Calu3 (cell line): Measurements from ENCODE around the gene ZNF536. TPM values are rescaled to one million over a fixed set of nuclear protein-coding genes. Genes with fewer than 3 reads are reported as not detected.

ENCODE experiments used
- BruUV-seq: library from RNA; stranded (reverse); fragments of 400-500 nt; replicated peaks from 2 replicates; lab custom pipeline; 2021; lab: Mats Ljungman, UMichigan
- CTCF ChIA-PET: fragments of 300-600 bp; sonication (Branson Sonifier 250); formaldehyde crosslinking; loops from one replicate; lab custom pipeline; 2022; ENCODE audit warnings: antibody characterized with exemption; lab: Charles Lee
- DNase-seq: peaks from one replicate; pipeline ENCODE4 v3.0.0; 2022
- H3K27ac Mint-ChIP-seq: one replicate; pipeline ENCODE4 v1.8.0; 2022; ENCODE audit warnings: mixed read lengths; ENCODE audit not compliant: unreplicated experiment
- H3K27me3 Mint-ChIP-seq: one replicate; pipeline ENCODE4 v1.8.0; 2022; ENCODE audit warnings: mixed read lengths; ENCODE audit not compliant: unreplicated experiment
- H3K36me3 Mint-ChIP-seq: one replicate; pipeline ENCODE4 v1.8.0; 2022; ENCODE audit warnings: mild to moderate bottlenecking, moderate library complexity, mixed read lengths; ENCODE audit not compliant: insufficient read depth, unreplicated experiment
- H3K4me1 Mint-ChIP-seq: one replicate; pipeline ENCODE4 v1.8.0; 2022; ENCODE audit warnings: mild to moderate bottlenecking, low read depth, mixed read lengths; ENCODE audit not compliant: unreplicated experiment
- H3K4me3 Mint-ChIP-seq: one replicate; pipeline ENCODE4 v1.8.0; 2022; ENCODE audit warnings: mild to moderate bottlenecking, low read depth, moderate library complexity, mixed read lengths; ENCODE audit not compliant: unreplicated experiment
- H3K9me3 Mint-ChIP-seq: one replicate; pipeline ENCODE4 v1.8.0; 2022; ENCODE audit warnings: low read depth, mixed read lengths; ENCODE audit not compliant: unreplicated experiment
- intact Hi-C: fragments of 100-400 bp; cut with micrococcal nuclease; formaldehyde crosslinking; loops from one replicate; pipeline ENCODE4 v1.10.0; 2022; ENCODE audit not compliant: unreplicated experiment
- total RNA-seq: library from RNA; stranded (reverse); gene quantifications from 2 replicates; pipeline ENCODE4 v1.2.3, GENCODE V29; 2022
- TF ChIP-seq, protein P1 (sequence below): fragments of 200-600 bp; IDR thresholded peaks from one replicate; pipeline ENCODE4 v1.8.0; 2022; ENCODE audit warnings: antibody characterized with exemption; ENCODE audit not compliant: unreplicated experiment

The ZNF536 gene
- total RNA-seq, 1 experiment from 2014 or later: not detected

DNA sequence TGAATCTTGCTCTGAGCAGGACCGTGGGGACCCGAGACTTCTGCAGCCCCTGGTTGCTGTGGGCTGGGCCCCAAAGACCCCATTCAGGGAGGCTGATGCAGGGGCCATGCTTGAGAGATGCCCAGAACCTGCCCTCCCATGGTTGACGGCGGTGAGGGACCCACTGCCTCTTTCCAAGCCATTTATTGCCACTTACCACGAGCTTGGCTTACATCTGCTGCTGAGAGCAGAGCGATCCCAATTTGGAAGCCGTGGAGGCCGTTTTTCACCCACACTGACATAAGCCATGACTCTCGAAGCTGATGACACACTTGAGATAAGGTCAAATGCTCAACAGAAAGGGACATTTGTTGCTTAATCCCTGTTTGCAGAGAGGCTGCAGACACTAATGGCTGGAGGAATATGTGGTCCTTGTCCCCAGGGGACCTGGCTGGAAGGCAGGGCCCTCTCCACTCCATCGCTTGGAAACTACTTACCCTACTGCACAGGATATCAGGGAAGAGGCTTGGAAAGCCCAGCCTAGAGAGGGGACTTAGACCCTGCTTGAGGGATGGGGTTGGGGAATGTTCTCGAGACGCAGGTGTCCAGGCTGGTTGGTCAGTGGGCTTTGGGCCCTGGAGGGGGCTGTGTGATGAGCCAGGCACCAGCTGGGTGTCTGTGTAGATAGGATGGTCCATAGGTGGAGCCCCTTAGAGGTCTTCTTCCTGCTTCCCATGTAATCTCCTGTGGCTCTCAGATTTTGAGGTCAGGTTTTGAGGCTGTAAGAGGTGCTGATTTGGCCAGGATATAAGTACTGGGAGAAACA lies 15.3 kb downstream of the ZNF536 start:
- Mint-ChIP-seq H3K9me3 (peaks cover 4% of the 10 kb centered on the region), H3K27ac (no peak overlapping the region), H3K36me3 (no peaks in the 10 kb centered on the region), H3K4me3 (no peak overlapping the region), H3K27me3 (no peaks in the 10 kb centered on the region), H3K4me1 (no peaks in the 10 kb centered on the region)
- intact Hi-C loops: no loop called here
- no peak for DNase-seq
- CTCF ChIA-PET: no interaction called here
- BruUV-seq: no TSS peak
- TF ChIP-seq, protein P1, sequence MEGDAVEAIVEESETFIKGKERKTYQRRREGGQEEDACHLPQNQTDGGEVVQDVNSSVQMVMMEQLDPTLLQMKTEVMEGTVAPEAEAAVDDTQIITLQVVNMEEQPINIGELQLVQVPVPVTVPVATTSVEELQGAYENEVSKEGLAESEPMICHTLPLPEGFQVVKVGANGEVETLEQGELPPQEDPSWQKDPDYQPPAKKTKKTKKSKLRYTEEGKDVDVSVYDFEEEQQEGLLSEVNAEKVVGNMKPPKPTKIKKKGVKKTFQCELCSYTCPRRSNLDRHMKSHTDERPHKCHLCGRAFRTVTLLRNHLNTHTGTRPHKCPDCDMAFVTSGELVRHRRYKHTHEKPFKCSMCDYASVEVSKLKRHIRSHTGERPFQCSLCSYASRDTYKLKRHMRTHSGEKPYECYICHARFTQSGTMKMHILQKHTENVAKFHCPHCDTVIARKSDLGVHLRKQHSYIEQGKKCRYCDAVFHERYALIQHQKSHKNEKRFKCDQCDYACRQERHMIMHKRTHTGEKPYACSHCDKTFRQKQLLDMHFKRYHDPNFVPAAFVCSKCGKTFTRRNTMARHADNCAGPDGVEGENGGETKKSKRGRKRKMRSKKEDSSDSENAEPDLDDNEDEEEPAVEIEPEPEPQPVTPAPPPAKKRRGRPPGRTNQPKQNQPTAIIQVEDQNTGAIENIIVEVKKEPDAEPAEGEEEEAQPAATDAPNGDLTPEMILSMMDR: no peak

DNA sequence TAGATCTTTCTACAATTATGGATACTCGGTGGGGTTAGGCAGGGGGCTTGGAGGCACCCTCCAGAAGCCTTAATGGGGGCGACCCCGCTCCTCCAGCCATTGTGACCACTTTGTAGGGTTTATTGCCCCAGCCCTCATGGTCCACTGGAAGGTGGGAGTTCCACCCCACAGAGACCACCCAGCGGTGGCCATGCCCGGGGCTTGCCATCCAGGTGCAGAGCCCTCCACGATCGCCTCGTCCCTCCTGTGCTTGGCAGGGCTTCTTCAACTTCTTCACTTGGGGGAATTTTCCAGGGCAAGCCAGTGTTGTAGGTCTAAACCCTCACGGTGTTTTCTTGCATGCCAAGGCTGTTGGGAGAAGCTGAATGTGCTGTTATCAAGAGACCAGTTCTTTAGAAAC lies 16.1 kb downstream of the ZNF536 start:
- Mint-ChIP-seq H3K36me3 (no peaks in the 10 kb centered on the region), H3K9me3 (peaks cover 4% of the 10 kb centered on the region), H3K27me3 (no peaks in the 10 kb centered on the region), H3K4me3 (no peak overlapping the region), H3K4me1 (no peaks in the 10 kb centered on the region), H3K27ac (no peak overlapping the region)
- no peak for DNase-seq
- intact Hi-C loops: no loop called here
- TF ChIP-seq, protein P1: no peak
- no TSS peak for BruUV-seq
- CTCF ChIA-PET: no interaction called here

DNA sequence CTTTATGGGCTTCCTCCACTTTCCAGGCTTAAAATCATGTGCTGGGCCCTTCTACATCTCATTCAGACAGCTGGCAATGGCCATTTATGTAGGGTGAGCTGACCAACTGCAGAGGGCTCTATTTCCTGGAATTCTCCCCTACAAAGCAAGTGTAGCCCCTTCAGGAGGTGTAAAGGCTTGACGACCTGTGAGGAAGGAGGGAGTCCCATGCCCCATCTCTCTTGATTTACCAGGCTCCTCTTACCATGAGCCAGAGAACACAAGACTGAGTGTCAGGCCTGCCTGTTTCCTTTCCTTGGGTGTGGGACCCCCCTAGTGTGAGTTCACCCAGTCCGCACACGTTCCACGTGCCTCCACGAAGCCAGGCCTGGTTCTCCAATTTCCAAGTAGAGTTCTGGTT lies 16.6 kb downstream of the ZNF536 start:
- BruUV-seq: no TSS peak
- peaks cover 8% of the 10 kb centered on the region for H3K9me3 Mint-ChIP-seq
- CTCF ChIA-PET: interaction anchor here (0.6 kb wide), 1 partner anchor 51 kb away, joined by 5 read pairs; no protein-coding TSS in a partner anchor
- H3K4me1 Mint-ChIP-seq: no peaks in the 10 kb centered on the region
- no peak for DNase-seq
- H3K4me3 Mint-ChIP-seq: no peak overlapping the region
- no peaks in the 10 kb centered on the region for H3K36me3 Mint-ChIP-seq
- intact Hi-C loops: no loop called here
- TF ChIP-seq, protein P1: no peak
- no peaks in the 10 kb centered on the region for H3K27me3 Mint-ChIP-seq
- H3K27ac Mint-ChIP-seq: no peak overlapping the region

DNA sequence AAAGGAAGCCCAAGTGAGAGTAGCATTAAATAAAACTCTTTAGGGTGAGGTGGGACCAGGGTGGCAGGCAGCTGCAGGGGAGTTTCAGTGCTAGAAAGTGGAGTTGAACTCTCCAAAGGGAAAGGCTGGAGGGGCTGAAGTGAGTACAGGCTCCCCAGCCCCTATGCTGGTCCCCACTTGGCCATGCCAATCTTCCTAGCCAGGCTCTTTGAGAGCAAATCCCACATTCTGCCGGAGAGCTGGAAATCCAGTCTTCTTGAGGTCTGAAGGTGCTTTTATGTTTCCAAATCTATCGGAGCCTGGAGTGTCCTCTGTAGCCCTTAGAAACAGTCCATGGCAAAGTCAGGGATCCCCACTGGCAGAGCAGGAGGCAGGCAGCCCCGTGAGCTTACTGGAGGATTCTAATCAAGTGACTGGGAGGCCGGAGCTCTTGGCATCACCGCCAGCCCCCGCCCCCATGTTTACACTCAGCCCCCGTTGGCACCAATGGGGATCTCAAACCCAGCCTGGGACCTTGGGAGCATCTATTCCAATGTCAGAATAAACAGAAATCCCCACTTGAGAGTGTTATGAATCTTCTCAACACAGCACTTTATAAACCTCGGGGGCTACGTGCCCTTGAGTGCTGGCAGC lies 18.3 kb downstream of the ZNF536 start:
- H3K9me3 Mint-ChIP-seq: peaks cover 8% of the 10 kb centered on the region

More for the DNA sequence above, 18.3 kb downstream of the ZNF536 start:
- Mint-ChIP-seq H3K27me3 (no peaks in the 10 kb centered on the region), H3K27ac (no peak overlapping the region), H3K4me3 (no peak overlapping the region), H3K4me1 (no peaks in the 10 kb centered on the region), H3K36me3 (no peaks in the 10 kb centered on the region)
- intact Hi-C loops: no loop called here
- no TSS peak for BruUV-seq
- TF ChIP-seq, protein P1: no peak
- no peak for DNase-seq
- CTCF ChIA-PET: no interaction called here
